HuH-7 (cell line): ENCODE measurements around the gene SLK.

Experiments
- DNase-seq: peaks from one replicate; pipeline ENCODE4 v3.0.0; 2011; ENCODE audit warnings: low spot score

The SLK gene

DNA sequence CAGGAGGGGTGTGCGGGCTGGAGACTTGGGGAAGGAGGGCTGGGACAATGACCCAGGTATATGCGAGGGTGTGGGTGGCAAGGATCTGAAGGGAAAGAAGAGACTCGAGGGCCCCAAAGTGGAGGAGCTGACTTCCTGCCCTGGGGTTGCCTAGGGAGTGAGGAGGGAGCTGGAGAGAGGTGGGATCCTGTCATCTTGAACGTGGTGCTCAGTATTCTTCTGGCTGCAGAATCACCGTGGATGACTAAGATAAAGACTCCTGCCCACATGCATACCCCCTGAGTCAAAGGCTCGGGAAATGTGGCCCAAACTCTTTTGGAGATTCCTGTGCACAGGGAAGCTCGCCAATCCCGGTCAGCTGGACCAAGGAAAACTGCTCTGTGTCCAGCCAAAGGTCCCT lies 87.5 kb downstream of the SLK start:
- no peak for DNase-seq

DNA sequence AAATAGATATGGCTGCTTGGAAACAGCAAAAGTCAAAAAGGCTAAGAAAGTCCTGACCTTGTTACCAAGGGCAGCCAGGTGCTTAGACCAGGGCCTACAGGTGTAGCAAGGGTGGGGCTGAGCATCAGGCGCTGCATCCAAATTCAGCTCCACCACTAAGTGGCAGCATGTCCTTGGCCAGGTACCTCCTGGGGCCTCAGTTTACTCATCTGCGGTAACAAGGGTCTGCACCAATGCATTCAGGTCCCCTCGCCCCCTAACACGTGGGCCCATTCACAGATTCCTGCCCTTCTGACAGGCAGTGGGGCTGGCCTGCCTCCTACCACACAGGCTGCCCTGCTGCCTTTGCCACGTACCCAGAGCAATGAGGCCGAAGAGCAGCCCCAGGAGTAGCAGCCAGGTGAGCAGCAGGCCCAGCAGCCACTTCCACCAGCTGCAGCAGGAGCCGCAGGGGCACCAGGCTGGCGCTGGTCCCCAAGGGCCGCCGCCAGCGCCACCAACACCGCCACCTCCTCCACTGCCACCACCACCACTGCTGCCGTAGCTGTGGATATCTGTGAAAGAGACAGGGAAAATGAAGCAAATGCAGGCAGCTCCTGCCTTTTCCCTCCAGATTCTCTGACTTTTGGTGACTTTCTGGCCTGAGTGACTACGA lies 89.8 kb downstream of the SLK start:
- DNase-seq = no peak

DNA sequence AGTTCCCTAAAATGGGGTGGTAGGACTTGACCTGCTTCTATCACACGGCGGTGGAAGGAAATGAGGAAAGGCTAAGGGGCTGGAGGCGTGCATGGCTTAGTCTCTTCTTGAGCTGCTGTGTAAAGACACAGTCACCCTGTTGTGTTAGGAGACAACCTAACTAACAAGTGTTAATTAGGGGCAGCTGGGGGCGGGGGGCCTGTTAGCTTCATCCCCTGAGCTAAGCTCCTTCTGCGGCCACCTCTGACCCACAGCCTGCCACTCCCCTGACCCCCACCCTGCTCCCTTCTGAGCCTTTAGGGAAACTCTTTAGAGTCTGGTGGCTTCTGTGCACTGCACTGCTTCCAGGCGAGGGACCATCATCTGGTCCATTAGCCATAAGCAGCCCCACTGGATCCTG lies 90.8 kb downstream of the SLK start:
- no peak for DNase-seq

DNA sequence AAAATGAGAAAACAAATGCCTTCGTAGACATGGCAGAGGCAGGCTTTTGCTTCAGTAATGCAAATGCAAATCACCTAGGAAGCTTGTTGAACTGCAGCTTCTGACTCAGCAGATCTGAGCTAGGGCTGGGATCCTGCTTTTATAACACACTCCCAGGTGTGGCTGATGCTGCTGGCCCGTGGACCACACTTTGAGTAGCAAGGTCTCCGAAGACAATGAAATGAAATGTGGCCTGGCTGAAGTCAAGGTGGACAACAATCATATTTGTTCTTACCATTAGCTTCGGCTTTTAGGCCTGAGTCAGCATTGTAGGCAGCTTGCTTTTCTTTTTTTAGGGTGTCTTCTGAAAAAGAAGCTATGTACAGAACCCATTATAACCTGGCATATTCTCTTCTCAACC lies 92.4 kb downstream of the SLK start:
- DNase-seq = no peak

DNA sequence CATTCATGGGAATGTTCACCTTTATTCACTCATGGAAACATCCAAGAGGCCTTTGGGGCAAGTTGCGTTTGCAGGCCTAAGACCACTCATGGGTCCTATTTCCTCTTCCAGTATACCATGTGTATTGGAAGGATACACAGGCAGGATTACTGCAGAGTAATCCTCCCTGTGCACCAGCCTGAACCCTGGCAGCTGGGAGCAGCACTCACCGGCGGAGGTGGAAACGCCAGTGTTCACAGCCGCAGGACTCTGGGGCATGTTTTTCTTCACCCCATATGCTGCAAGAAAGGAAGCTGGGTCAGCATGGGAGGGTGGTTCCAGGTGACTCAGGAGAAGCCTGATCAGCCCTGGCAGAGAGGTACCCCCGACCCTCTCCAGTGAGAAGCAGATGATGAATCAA lies 94.3 kb downstream of the SLK start:
- no peak for DNase-seq

DNA sequence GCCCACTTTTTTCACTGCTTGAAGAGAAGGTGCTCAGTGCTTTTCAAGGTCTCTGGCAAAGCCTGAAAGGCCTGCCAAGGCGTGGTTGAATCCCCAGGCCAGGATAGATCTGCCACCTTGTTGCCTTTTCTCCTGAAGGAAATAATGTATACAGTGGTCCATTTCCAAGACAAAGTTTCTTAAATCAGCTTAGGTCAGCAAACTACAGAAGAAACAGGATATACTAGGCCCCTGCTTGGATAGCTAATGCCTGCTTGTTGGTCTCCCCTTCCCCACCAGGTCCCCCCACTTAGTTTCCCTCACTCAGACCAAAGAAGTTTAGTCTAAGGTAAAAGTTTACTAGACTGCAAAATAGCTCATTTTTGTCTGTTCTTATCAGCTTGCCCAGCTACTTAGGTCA lies 98.8 kb downstream of the SLK start:
- no peak for DNase-seq

DNA sequence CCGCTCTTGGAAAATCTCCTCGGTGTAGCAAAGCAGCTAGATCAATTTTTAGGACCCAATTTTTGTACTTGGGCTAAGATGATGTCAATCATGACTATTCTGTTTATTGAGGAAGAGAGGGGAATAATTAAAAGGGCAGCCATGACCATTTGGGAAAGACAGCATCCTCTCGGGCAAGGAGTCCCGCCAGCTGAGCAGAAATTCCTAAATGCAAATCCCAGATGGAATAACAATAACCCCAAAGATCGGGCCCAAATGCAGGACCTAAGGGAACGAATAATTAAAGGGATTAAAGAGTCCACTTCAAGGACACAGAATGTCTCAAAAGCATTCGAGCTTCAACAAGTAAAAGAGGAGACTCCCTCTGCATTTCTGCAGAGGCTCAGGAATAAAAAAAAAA lies 100.0 kb downstream of the SLK start:
- DNase-seq = no peak

DNA sequence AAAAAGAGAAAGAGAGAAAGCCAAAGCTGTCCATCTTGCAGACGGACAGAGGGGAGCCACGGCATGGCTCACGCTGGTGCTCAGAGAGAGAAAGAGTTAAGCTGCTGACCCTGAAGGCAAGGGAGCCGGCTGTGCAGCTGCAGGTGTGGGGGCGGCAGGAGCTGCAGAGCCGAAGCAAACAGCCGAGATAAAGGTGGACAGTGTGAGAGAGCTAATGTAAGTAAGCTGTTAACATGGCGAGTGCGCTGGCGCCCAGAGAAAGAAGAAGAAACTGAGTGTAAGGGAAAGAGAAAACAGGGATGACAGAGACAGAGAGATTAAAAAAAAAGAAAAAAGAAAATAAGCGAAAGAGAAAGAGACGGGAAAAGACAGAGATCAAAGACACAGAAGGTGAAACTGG lies 100.6 kb downstream of the SLK start:
- no peak for DNase-seq

DNA sequence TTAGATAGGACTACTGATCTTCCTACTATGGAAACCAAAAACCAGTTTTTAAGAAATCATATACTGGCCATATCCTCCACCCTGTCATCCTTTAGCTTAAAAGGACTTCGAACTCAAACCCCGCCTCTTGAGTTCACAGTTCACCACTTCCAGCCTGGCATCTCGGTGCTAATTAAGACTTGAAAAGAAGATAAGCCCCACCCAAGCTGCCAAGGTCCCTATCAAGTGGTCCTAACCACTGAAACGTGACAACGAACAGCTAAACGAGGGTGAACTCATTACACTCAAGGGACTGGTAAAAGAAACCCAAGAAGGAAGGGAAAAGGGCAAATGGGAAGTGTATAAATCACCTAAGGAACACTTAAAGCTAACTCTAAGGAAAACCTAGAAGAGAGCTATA lies 102.7 kb downstream of the SLK start:
- no peak for DNase-seq

DNA sequence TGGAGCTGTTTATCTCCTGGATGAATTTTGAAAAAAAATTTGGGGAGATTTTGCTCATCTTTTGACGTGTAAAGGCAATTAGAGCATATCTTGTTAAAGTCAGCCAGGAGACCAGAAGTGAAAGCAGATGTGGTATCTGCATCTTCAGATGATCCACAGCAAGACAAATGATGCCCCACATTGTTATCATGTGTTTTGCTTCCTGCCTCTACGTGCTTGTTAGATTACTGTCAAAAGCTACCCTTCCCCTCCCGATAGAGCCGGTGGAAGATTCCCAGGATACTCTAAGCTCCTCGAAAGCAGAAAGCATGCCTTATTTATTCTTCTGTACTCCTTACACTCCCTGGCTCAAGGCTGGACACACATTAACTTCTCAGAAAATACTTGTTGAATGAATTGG lies 105.8 kb downstream of the SLK start:
- no peak for DNase-seq

DNA sequence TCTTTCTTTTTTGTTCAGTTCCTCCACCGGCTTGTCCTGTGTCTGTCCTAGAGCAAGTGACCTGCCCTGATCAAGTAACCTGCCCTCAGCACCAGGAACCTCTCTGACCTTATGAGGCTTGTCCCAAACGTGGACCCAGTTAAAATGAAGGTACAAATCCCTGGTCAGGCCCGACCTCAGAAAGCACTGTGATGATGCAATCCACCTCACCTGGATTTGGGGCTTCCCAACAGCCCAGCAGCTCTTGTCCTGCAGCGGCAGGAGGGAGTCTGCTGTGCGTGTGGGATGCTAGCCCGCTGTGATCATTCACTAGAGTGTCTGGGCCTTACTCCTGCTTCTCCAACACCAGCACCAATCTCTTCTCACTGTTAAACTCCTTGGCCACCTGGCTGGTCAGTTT lies 107.6 kb downstream of the SLK start:
- DNase-seq = no peak

DNA sequence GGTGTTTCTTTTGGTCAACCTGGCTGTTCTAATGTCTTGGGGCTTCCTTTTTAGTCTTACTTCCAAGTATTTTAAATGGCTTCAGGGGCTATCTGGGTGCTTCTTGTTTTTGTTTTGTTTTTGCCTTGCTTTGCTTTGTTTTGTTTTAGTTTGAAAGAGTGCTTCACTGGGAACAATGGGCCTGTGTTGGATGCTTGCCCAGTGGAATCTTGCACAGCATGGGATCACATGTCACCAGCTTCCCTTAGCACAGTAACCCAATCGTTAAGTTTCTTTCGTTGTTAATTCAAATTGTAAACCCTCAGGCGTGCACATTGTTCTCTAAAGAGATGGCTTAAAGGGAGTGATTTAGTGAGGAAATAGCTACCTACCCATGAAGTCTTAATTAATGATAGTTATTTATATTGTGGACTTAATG lies 109.8 kb downstream of the SLK start:
- DNase-seq = no peak

DNA sequence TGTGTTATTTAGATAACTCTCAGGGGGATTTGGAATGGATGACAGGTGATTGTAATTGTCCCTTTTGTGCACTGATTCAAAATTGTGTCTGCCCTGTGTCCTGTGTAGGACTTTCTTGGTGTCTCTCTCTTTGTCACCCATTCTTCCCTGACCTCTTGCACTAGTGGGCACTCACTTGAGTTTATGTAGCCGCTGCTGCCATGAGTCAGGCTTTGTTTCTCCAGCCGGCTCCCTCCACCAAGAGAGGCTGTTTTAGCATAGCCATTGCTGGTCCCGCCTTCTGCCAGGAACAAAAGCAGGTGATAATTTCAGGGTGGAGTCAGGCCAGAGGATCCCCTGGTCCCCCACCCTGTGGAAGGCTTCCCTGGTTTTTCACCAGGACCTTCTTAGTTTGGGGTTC lies 110.3 kb downstream of the SLK start:
- DNase-seq = no peak

DNA sequence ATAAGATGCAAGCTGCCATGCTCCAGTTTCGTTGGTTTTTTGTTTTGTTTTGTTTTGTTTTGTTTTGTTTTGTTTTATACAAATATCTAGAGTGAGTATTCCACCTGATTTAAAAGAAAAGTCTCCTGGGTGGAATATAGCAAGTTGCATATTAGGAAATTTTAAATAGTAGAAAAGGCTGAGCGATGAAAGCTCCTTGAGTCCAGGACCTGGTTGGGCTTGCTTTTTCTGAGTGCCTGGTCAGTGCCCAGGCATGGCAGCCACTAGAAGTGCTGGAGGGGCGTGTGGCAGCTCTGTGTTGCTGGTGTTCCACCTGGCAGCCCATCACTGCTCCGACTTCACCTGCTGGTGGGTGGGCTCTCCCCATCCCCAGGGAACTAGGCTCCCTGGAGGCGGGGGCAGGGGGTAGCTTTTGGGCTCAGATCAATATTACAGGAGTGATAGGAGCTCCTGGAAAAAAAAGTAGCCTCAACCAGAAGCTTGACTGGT lies 110.8 kb downstream of the SLK start:
- DNase-seq = no peak
